KMS-11 (cell line): Measurements from ENCODE around the gene TCF7.

ENCODE experiments used
- H2AFZ ChIP-seq: fragments of 200-600 bp; sonication (generic); 2 replicates; pipeline ENCODE4 v1.6.1; 2016; ENCODE audit warnings: antibody characterized with exemption, mixed run types, low read depth
- H3K27ac ChIP-seq: fragments of 200-600 bp; sonication (generic); 2 replicates; pipeline ENCODE4 v1.6.1; 2016; ENCODE audit warnings: mild to moderate bottlenecking, mixed run types
- H3K27me3 ChIP-seq: fragments of 200-600 bp; sonication (generic); 2 replicates; pipeline ENCODE4 v1.6.1; 2017; ENCODE audit warnings: mild to moderate bottlenecking, low read depth, mixed run types, moderate library complexity; ENCODE audit not compliant: insufficient read depth
- H3K36me3 ChIP-seq: fragments of 200-600 bp; sonication (generic); 2 replicates; pipeline ENCODE4 v1.6.1; 2017; ENCODE audit warnings: mild to moderate bottlenecking, mixed run types; ENCODE audit not compliant: insufficient read depth
- H3K4me1 ChIP-seq: fragments of 200-600 bp; sonication (generic); 2 replicates; pipeline ENCODE4 v1.6.1; 2016; ENCODE audit warnings: mild to moderate bottlenecking, low read depth, mixed run types; ENCODE audit not compliant: poor library complexity, severe bottlenecking
- H3K4me2 ChIP-seq: fragments of 200-600 bp; sonication (generic); 2 replicates; pipeline ENCODE4 v1.7.0; 2016; ENCODE audit warnings: mild to moderate bottlenecking, mixed run types
- H3K4me3 ChIP-seq: fragments of 200-600 bp; sonication (generic); IDR thresholded peaks from 2 replicates; pipeline ENCODE4 v1.6.1; 2017; ENCODE audit warnings: low read depth, low read length, mixed read lengths; ENCODE audit not compliant: insufficient read depth
- H3K79me2 ChIP-seq: fragments of 200-600 bp; sonication (generic); 2 replicates; pipeline ENCODE4 v1.6.1; 2016; ENCODE audit warnings: low read depth, mixed run types; ENCODE audit not compliant: insufficient read depth
- H3K9ac ChIP-seq: fragments of 200-600 bp; sonication (generic); 2 replicates; pipeline ENCODE4 v1.6.1; 2016; ENCODE audit warnings: mild to moderate bottlenecking, mixed run types
- H4K20me1 ChIP-seq: fragments of 200-600 bp; sonication (generic); 2 replicates; pipeline ENCODE4 v1.6.1; 2016; ENCODE audit warnings: mild to moderate bottlenecking, mixed run types; ENCODE audit not compliant: insufficient read depth
- CTCF ChIP-seq: fragments of 200-600 bp; sonication (generic); conservative IDR thresholded peaks from 2 replicates; pipeline ENCODE4 v1.6.1; 2017; ENCODE audit warnings: low read depth, mild to moderate bottlenecking, antibody characterized with exemption, low read length, moderate library complexity, mixed read lengths

TCF7 gene

GRCh38 chr5:134084570-134084969 is 29.9 kb upstream of the TCF7 start:
- Histone ChIP-seq H3K9ac (no peak overlapping the region), H4K20me1 (no peaks in the 10 kb centered on the region), H3K4me3 (no peak overlapping the region), H2AFZ (no peak overlapping the region), H3K4me2 (no peak overlapping the region), H3K27ac (no peak overlapping the region), H3K79me2 (no peaks in the 10 kb centered on the region), H3K27me3 (no peaks in the 10 kb centered on the region), H3K4me1 (peaks cover 5% of the 10 kb centered on the region), H3K36me3 (no peaks in the 10 kb centered on the region)
- TF ChIP-seq CTCF = no peak

GRCh38 chr5:134085411-134085810 is 29.1 kb upstream of the TCF7 start:
- Histone ChIP-seq H3K4me3 (no peak overlapping the region), H2AFZ (no peak overlapping the region), H3K79me2 (no peaks in the 10 kb centered on the region), H3K4me2 (no peak overlapping the region), H3K27ac (no peak overlapping the region), H3K36me3 (no peaks in the 10 kb centered on the region), H3K4me1 (peaks cover 5% of the 10 kb centered on the region), H4K20me1 (no peaks in the 10 kb centered on the region), H3K27me3 (no peaks in the 10 kb centered on the region), H3K9ac (no peak overlapping the region)
- TF ChIP-seq CTCF = no peak

- no peaks in the 10 kb centered on the region for H3K27me3 ChIP-seq
- peaks cover 5% of the 10 kb centered on the region for H3K4me1 ChIP-seq
- no peak overlapping the region for H3K4me2 ChIP-seq
- H3K27ac ChIP-seq = no peak overlapping the region
- TF ChIP-seq CTCF = no peak
- no peaks in the 10 kb centered on the region for H4K20me1 ChIP-seq
- no peak overlapping the region for H3K4me3 ChIP-seq
- no peak overlapping the region for H2AFZ ChIP-seq
- H3K36me3 ChIP-seq = no peaks in the 10 kb centered on the region
- no peak overlapping the region for H3K9ac ChIP-seq
- H3K79me2 ChIP-seq = no peaks in the 10 kb centered on the region
Measured at GRCh38 chr5:134086225-134086942, 28.1 kb upstream of the TCF7 start.

DNA sequence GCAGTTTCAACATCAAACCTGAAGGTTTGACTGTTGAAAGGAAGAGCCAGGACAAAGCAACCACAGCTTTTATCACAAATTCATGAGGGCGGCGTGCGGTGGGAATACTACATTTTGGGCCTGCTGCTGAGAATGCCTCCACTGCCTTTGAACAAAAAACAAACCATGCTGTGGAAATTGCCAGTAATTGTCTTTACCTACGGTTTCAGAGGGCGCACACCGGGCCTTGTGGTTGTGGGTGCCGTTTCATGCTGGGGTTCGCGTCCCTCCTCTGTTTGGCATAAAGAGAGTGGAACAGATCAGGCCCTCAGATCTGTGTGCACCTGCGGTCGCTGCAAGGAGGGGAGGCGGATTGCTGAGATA is 27.6 kb upstream of the TCF7 start:
- Histone ChIP-seq H3K36me3 (no peaks in the 10 kb centered on the region), H3K9ac (no peak overlapping the region), H3K79me2 (no peaks in the 10 kb centered on the region), H3K4me2 (no peak overlapping the region), H3K4me3 (no peak overlapping the region), H3K27me3 (no peaks in the 10 kb centered on the region), H4K20me1 (no peaks in the 10 kb centered on the region), H2AFZ (no peak overlapping the region), H3K27ac (no peak overlapping the region), H3K4me1 (peaks cover 5% of the 10 kb centered on the region)
- no peak for TF ChIP-seq CTCF
